ENCODE results near the gene GAB1.

The GAB1 gene

DNA sequence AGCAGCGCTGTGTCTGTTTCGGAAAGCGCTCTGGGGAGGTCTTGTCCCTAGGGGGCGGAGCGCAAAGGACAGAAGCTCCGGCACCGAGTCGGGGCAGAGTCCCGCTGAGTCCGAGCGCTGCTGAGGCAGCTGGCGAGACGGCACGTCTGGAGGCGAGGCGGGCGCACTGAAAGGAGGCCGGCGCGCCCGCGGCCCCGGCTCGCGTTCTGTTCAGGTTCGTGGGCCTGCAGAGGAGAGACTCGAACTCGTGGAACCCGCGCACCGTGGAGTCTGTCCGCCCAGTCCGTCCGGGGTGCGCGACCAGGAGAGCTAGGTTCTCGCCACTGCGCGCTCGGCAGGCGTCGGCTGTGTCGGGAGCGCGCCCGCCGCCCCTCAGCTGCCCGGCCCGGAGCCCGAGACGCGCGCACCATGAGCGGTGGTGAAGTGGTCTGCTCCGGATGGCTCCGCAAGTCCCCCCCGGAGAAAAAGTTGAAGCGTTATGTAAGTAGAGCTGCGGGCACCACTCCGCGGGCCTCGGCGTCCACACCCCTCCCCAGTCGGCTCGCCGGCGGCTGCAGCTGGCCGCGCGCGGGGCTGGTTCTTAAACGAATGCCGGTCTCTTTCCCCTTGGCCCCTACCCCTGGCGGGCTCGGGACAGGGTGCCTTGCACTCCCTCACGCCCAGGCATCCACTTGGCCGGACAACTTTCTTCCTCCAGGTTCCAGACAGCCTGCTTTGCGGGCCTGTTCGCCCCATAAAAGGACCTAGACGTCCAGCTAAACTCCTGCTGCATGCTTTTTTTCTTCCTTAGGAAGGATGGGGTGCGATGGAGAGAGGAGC, at the start of gene GAB1:
Gene GAB1 (plus strand): TSS at position 96 of the 819 bp plus-strand sequence. CDS start 313 bp downstream, at position 409.
- 0 out of 2 replicates have a peak, but pooled peaks cover 5% of the 10 kb centered on the region for H3K36me3 ChIP-seq
- H3K27me3 ChIP-seq: no peaks in the 10 kb centered on the region
- H3K4me2 ChIP-seq: peak within 1 kb of the TSS; percentile 87
- peak within 1 kb of the TSS; percentile 87 for H3K9ac ChIP-seq
- peak within 1 kb of the TSS; percentile 94 for H3K4me3 ChIP-seq
- H4K20me1 ChIP-seq: peaks cover 51% of the 10 kb centered on the region
- peaks cover 48% of the 10 kb centered on the region for H3K4me1 ChIP-seq
- peak within 1 kb of the TSS; percentile 81 for H3K27ac ChIP-seq
- no peak for TF ChIP-seq Cebpa-rat (IDR thresholded peaks at IDR 0.05)
- H3K9me3 ChIP-seq: no peaks in the 10 kb centered on the region

DNA sequence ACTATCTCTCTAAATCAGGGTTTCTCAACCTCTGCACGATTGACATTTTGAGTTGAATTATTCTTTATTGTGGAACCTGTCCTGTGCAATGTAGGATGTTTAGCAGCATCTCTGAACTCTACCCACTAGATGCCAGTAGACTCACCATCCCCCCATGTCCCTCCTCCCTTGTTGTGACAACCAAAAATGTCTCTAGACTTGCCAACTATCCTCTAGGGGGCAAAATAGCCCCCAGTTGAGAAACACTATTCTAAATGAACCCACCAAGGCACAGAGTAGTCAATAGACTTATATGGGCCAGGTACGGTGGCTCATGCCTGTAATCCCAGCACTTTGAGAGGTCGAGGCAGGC, 49.1 kb upstream of the GAB1 start:
- no peaks in the 10 kb centered on the region for H3K4me1 ChIP-seq
- no peak overlapping the region for H3K27ac ChIP-seq
- no peak for TF ChIP-seq Cebpa-rat (IDR thresholded peaks at IDR 0.05)
- no peak overlapping the region for H3K4me2 ChIP-seq
- no peaks in the 10 kb centered on the region for H4K20me1 ChIP-seq
- H3K27me3 ChIP-seq: no peaks in the 10 kb centered on the region
- H3K4me3 ChIP-seq: no peak overlapping the region
- no peak overlapping the region for H3K9ac ChIP-seq
- no peaks in the 10 kb centered on the region for H3K9me3 ChIP-seq
- no peaks in the 10 kb centered on the region for H3K36me3 ChIP-seq

DNA sequence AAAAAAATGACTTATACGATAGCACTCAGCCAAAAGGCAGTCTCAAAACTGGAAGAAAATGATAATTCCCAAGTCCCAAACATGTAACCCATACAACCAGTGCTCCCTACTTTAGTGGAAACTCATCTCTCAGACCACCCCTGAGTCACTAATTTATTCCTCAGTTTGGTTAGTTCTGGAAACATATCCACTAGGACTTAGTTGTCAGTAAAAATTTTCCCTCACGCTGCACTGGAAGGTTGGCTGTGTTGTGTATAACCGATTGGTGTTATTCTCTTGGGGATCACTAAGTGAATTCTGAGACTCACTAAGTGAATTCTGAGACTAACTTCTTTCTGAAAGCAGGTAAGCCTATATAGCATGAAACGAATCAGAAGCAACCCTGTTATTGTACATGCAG, 48.5 kb upstream of the GAB1 start:
- no peak for TF ChIP-seq Cebpa-rat (IDR thresholded peaks at IDR 0.05)
- H3K27ac ChIP-seq: no peak overlapping the region

GRCh38 chr4:143289370-143289769, 47.3 kb upstream of the GAB1 start:
- Histone ChIP-seq H3K4me3 (no peak overlapping the region), H3K27ac (no peak overlapping the region), H3K4me2 (no peak overlapping the region), H3K36me3 (no peaks in the 10 kb centered on the region), H3K4me1 (no peaks in the 10 kb centered on the region), H4K20me1 (no peaks in the 10 kb centered on the region), H3K9ac (no peak overlapping the region), H3K27me3 (no peaks in the 10 kb centered on the region), H3K9me3 (no peaks in the 10 kb centered on the region)
- no peak for TF ChIP-seq Cebpa-rat (IDR thresholded peaks at IDR 0.05)

More for the DNA sequence above, 48.5 kb upstream of the GAB1 start:
- Histone ChIP-seq H3K9me3 (no peaks in the 10 kb centered on the region), H3K27me3 (no peaks in the 10 kb centered on the region), H3K4me2 (no peak overlapping the region), H3K4me3 (no peak overlapping the region), H3K4me1 (no peaks in the 10 kb centered on the region), H3K36me3 (no peaks in the 10 kb centered on the region), H4K20me1 (no peaks in the 10 kb centered on the region), H3K9ac (no peak overlapping the region)

GRCh38 chr4:143291314-143291713, 45.4 kb upstream of the GAB1 start:
- Histone ChIP-seq H3K27ac (no peak overlapping the region), H3K27me3 (no peaks in the 10 kb centered on the region), H3K9ac (no peak overlapping the region), H4K20me1 (no peaks in the 10 kb centered on the region), H3K4me2 (no peak overlapping the region), H3K4me3 (no peak overlapping the region), H3K4me1 (no peaks in the 10 kb centered on the region), H3K9me3 (no peaks in the 10 kb centered on the region), H3K36me3 (no peaks in the 10 kb centered on the region)
- no peak for TF ChIP-seq Cebpa-rat (IDR thresholded peaks at IDR 0.05)

DNA sequence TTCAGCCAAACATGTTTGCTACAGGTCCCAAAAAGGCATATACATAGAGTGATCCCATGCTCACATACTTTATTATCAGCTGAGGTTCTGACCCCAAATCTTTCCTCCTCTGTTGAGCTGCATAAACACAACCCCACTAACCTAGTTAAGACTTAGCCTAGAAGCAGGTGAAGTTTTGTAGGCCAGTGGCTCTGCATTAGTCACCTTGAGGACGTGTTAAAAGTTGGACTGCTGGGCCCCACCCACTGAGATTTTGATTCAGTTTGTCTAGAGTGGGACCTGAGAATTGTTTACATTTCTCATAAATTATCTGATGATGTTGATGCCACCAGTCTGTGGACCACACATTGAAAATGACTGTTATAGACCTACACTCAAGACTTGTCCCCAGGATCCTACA, 43.8 kb upstream of the GAB1 start:
- TF ChIP-seq Cebpa-rat (IDR thresholded peaks at IDR 0.05): no peak
- H3K4me1 ChIP-seq: no peaks in the 10 kb centered on the region
- no peak overlapping the region for H3K27ac ChIP-seq

GRCh38 chr4:143294310-143294709, 42.4 kb upstream of the GAB1 start:
- Histone ChIP-seq H3K4me3 (no peak overlapping the region), H3K9ac (no peak overlapping the region), H3K4me2 (no peak overlapping the region), H3K9me3 (no peaks in the 10 kb centered on the region), H3K4me1 (no peaks in the 10 kb centered on the region), H4K20me1 (no peaks in the 10 kb centered on the region), H3K36me3 (no peaks in the 10 kb centered on the region), H3K27me3 (no peaks in the 10 kb centered on the region), H3K27ac (no peak overlapping the region)
- no peak for TF ChIP-seq Cebpa-rat (IDR thresholded peaks at IDR 0.05)

More for the DNA sequence above, 43.8 kb upstream of the GAB1 start:
- H4K20me1 ChIP-seq: no peaks in the 10 kb centered on the region
- no peak overlapping the region for H3K9ac ChIP-seq
- H3K4me2 ChIP-seq: no peak overlapping the region
- H3K9me3 ChIP-seq: no peaks in the 10 kb centered on the region
- H3K36me3 ChIP-seq: no peaks in the 10 kb centered on the region
- H3K4me3 ChIP-seq: no peak overlapping the region
- H3K27me3 ChIP-seq: no peaks in the 10 kb centered on the region

GRCh38 chr4:143294710-143295275, 41.9 kb upstream of the GAB1 start:
- Histone ChIP-seq H3K27ac (no peak overlapping the region), H4K20me1 (no peaks in the 10 kb centered on the region), H3K4me2 (no peak overlapping the region), H3K9me3 (no peaks in the 10 kb centered on the region), H3K4me3 (no peak overlapping the region), H3K36me3 (no peaks in the 10 kb centered on the region), H3K27me3 (no peaks in the 10 kb centered on the region), H3K9ac (no peak overlapping the region), H3K4me1 (no peaks in the 10 kb centered on the region)
- TF ChIP-seq Cebpa-rat (IDR thresholded peaks at IDR 0.05): no peak

DNA sequence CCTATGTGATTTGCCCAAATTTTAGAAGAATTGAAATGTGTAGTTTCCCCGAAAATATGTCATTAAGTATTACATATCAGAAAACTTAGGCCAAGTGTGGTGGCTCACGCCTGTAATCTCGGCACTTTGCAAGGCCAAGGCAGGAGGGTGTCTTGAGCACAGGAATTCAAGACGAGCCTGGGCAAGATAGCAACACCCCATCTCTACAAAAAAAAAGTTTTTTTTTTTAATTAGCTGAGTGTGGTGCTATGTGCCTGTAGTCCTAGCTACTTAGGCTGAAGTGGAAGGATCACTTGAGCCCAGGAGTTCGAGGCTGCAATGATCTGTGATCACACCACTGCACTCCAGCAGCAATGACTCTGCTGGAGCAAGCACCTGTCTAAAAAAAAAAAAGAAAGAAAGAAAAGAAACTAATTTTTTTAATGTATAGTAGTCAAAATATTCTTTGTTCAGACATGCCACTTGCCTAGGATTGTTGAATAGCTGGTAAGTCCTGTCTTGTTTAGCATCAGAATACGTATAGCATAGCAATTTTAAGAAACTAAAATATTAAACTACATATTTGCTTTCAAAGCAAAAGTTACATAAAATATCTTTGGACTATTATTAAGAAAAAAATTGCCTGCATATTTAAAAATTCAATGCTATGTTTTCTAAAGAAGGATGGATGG, 40.1 kb upstream of the GAB1 start:
- Histone ChIP-seq H3K9me3 (no peaks in the 10 kb centered on the region), H3K4me3 (no peak overlapping the region), H3K9ac (no peak overlapping the region), H3K4me2 (no peak overlapping the region), H4K20me1 (no peaks in the 10 kb centered on the region), H3K27ac (no peak overlapping the region), H3K27me3 (no peaks in the 10 kb centered on the region), H3K4me1 (no peaks in the 10 kb centered on the region), H3K36me3 (no peaks in the 10 kb centered on the region)
- TF ChIP-seq Cebpa-rat (IDR thresholded peaks at IDR 0.05): no peak

DNA sequence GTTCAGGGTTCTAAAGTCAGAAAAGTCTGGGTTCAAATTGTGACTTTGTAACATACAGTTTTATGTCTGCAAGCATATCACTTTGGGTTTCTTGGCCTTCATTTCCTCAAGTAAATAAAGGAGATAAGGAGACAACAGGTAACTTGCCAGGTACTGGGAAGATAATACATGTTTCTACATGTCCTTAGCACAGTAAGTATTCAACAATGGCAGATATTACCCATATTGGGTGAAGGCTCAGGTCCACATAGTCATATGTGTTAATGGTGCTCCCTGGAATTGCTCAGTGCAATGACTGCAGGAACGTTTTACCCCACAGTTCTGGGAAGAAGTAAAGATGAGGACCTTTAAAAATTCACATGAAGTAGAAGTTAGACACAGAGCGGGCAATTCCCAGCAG, 35.8 kb upstream of the GAB1 start:
- Histone ChIP-seq H3K27ac (no peak overlapping the region), H3K4me1 (no peaks in the 10 kb centered on the region), H3K4me3 (no peak overlapping the region), H3K4me2 (no peak overlapping the region), H3K9ac (no peak overlapping the region), H4K20me1 (no peaks in the 10 kb centered on the region), H3K36me3 (no peaks in the 10 kb centered on the region), H3K27me3 (no peaks in the 10 kb centered on the region), H3K9me3 (no peaks in the 10 kb centered on the region)
- no peak for TF ChIP-seq Cebpa-rat (IDR thresholded peaks at IDR 0.05)

Data from BLaER1 (cell line).